Activated naive CD8-positive, alpha-beta T cell (primary cell): ENCODE results near the gene NCAM1.

Source experiments
- H3K27ac Mint-ChIP-seq: one replicate; pipeline ENCODE4 v1.8.0; 2021; ENCODE audit warnings: mixed read lengths
- H3K27me3 Mint-ChIP-seq: one replicate; pipeline ENCODE4 v1.8.0; 2021; ENCODE audit warnings: mixed read lengths
- H3K36me3 Mint-ChIP-seq: one replicate; pipeline ENCODE4 v1.8.0; 2021; ENCODE audit warnings: mixed read lengths
- H3K4me1 Mint-ChIP-seq: one replicate; pipeline ENCODE4 v1.8.0; 2021; ENCODE audit warnings: low read depth, mixed read lengths
- H3K4me3 Mint-ChIP-seq: one replicate; pipeline ENCODE4 v1.8.0; 2021; ENCODE audit warnings: mild to moderate bottlenecking, mixed read lengths
- H3K9me3 Mint-ChIP-seq: one replicate; pipeline ENCODE4 v1.8.0; 2021; ENCODE audit warnings: low read depth, mixed read lengths

The NCAM1 gene

GRCh38 chr11:113188371-113188834 is 227.2 kb downstream of the NCAM1 start:
- no peaks in the 10 kb centered on the region for H3K9me3 Mint-ChIP-seq
- H3K27ac Mint-ChIP-seq, result no peak overlapping the region
- no peaks in the 10 kb centered on the region for H3K36me3 Mint-ChIP-seq
- H3K27me3 Mint-ChIP-seq, result peaks cover 6% of the 10 kb centered on the region
- no peaks in the 10 kb centered on the region for H3K4me1 Mint-ChIP-seq
- no peak overlapping the region for H3K4me3 Mint-ChIP-seq

- no peak overlapping the region for H3K4me3 Mint-ChIP-seq
- H3K9me3 Mint-ChIP-seq, result no peaks in the 10 kb centered on the region
- H3K27me3 Mint-ChIP-seq, result peaks cover 5% of the 10 kb centered on the region
- no peaks in the 10 kb centered on the region for H3K36me3 Mint-ChIP-seq
- H3K4me1 Mint-ChIP-seq, result no peaks in the 10 kb centered on the region
- no peak overlapping the region for H3K27ac Mint-ChIP-seq
Measured at GRCh38 chr11:113189909-113190667, 228.9 kb downstream of the NCAM1 start.

GRCh38 chr11:113192121-113192925 is 231.1 kb downstream of the NCAM1 start:
- no peaks in the 10 kb centered on the region for H3K9me3 Mint-ChIP-seq
- peaks cover 7% of the 10 kb centered on the region for H3K27me3 Mint-ChIP-seq
- no peaks in the 10 kb centered on the region for H3K4me1 Mint-ChIP-seq
- H3K36me3 Mint-ChIP-seq, result no peaks in the 10 kb centered on the region
- no peak overlapping the region for H3K27ac Mint-ChIP-seq
- no peak overlapping the region for H3K4me3 Mint-ChIP-seq

- Mint-ChIP-seq H3K36me3 (no peaks in the 10 kb centered on the region), H3K4me3 (no peak overlapping the region), H3K4me1 (no peaks in the 10 kb centered on the region), H3K9me3 (no peaks in the 10 kb centered on the region), H3K27me3 (peaks cover 7% of the 10 kb centered on the region), H3K27ac (no peak overlapping the region)
Measured at GRCh38 chr11:113193016-113193415, 231.8 kb downstream of the NCAM1 start.

- Mint-ChIP-seq H3K27me3 (peaks cover 6% of the 10 kb centered on the region), H3K4me3 (no peak overlapping the region), H3K4me1 (no peaks in the 10 kb centered on the region)
Measured at GRCh38 chr11:113193946-113194345, 232.7 kb downstream of the NCAM1 start.

GRCh38 chr11:113195728-113196127 is 234.5 kb downstream of the NCAM1 start:
- Mint-ChIP-seq H3K4me1 (no peaks in the 10 kb centered on the region), H3K27me3 (peaks cover 6% of the 10 kb centered on the region), H3K4me3 (no peak overlapping the region)

More at GRCh38 chr11:113193946-113194345, 232.7 kb downstream of the NCAM1 start:
- Mint-ChIP-seq H3K36me3 (no peaks in the 10 kb centered on the region), H3K27ac (no peak overlapping the region), H3K9me3 (no peaks in the 10 kb centered on the region)

GRCh38 chr11:113197446-113197845 is 236.2 kb downstream of the NCAM1 start:
- no peaks in the 10 kb centered on the region for H3K36me3 Mint-ChIP-seq
- H3K27ac Mint-ChIP-seq, result no peak overlapping the region

More at GRCh38 chr11:113195728-113196127, 234.5 kb downstream of the NCAM1 start:
- H3K9me3 Mint-ChIP-seq, result no peaks in the 10 kb centered on the region
- no peak overlapping the region for H3K27ac Mint-ChIP-seq
- H3K36me3 Mint-ChIP-seq, result no peaks in the 10 kb centered on the region

GRCh38 chr11:113198972-113199661 is 237.9 kb downstream of the NCAM1 start:
- Mint-ChIP-seq H3K36me3 (no peaks in the 10 kb centered on the region), H3K4me1 (no peaks in the 10 kb centered on the region), H3K27me3 (peaks cover 12% of the 10 kb centered on the region), H3K9me3 (no peaks in the 10 kb centered on the region), H3K27ac (no peak overlapping the region), H3K4me3 (no peak overlapping the region)

More at GRCh38 chr11:113197446-113197845, 236.2 kb downstream of the NCAM1 start:
- Mint-ChIP-seq H3K4me1 (no peaks in the 10 kb centered on the region), H3K9me3 (no peaks in the 10 kb centered on the region), H3K4me3 (no peak overlapping the region), H3K27me3 (peaks cover 12% of the 10 kb centered on the region)

GRCh38 chr11:113199866-113200265 is 238.6 kb downstream of the NCAM1 start:
- Mint-ChIP-seq H3K27me3 (peaks cover 12% of the 10 kb centered on the region), H3K4me1 (no peaks in the 10 kb centered on the region), H3K4me3 (no peak overlapping the region), H3K27ac (no peak overlapping the region), H3K9me3 (no peaks in the 10 kb centered on the region), H3K36me3 (no peaks in the 10 kb centered on the region)

GRCh38 chr11:113201054-113201818 is 240.0 kb downstream of the NCAM1 start:
- H3K27ac Mint-ChIP-seq, result no peak overlapping the region

GRCh38 chr11:113202431-113202830 is 241.2 kb downstream of the NCAM1 start:
- no peaks in the 10 kb centered on the region for H3K4me1 Mint-ChIP-seq
- H3K4me3 Mint-ChIP-seq, result no peak overlapping the region
- no peaks in the 10 kb centered on the region for H3K9me3 Mint-ChIP-seq
- H3K27me3 Mint-ChIP-seq, result peaks cover 10% of the 10 kb centered on the region
- no peaks in the 10 kb centered on the region for H3K36me3 Mint-ChIP-seq
- no peak overlapping the region for H3K27ac Mint-ChIP-seq

More at GRCh38 chr11:113201054-113201818, 240.0 kb downstream of the NCAM1 start:
- no peaks in the 10 kb centered on the region for H3K4me1 Mint-ChIP-seq
- no peaks in the 10 kb centered on the region for H3K36me3 Mint-ChIP-seq
- H3K4me3 Mint-ChIP-seq, result no peak overlapping the region
- no peaks in the 10 kb centered on the region for H3K9me3 Mint-ChIP-seq
- H3K27me3 Mint-ChIP-seq, result peaks cover 10% of the 10 kb centered on the region

- Mint-ChIP-seq H3K27me3 (peaks cover 10% of the 10 kb centered on the region), H3K9me3 (no peaks in the 10 kb centered on the region), H3K27ac (no peak overlapping the region), H3K4me3 (no peak overlapping the region), H3K36me3 (no peaks in the 10 kb centered on the region), H3K4me1 (no peaks in the 10 kb centered on the region)
Measured at GRCh38 chr11:113203141-113203753, 242.0 kb downstream of the NCAM1 start.

- no peak overlapping the region for H3K27ac Mint-ChIP-seq
- H3K27me3 Mint-ChIP-seq, result peaks cover 6% of the 10 kb centered on the region
- H3K9me3 Mint-ChIP-seq, result no peaks in the 10 kb centered on the region
- no peak overlapping the region for H3K4me3 Mint-ChIP-seq
- no peaks in the 10 kb centered on the region for H3K4me1 Mint-ChIP-seq
- no peaks in the 10 kb centered on the region for H3K36me3 Mint-ChIP-seq
Measured at GRCh38 chr11:113204280-113204679, 243.1 kb downstream of the NCAM1 start.

- Mint-ChIP-seq H3K4me1 (no peaks in the 10 kb centered on the region), H3K27ac (no peak overlapping the region), H3K27me3 (peaks cover 3% of the 10 kb centered on the region), H3K9me3 (no peaks in the 10 kb centered on the region), H3K4me3 (no peak overlapping the region), H3K36me3 (no peaks in the 10 kb centered on the region)
Measured at GRCh38 chr11:113213549-113213948, 252.3 kb downstream of the NCAM1 start.
